Measurements from ENCODE around the gene VAMP4. TPM values are rescaled to one million over a fixed set of nuclear protein-coding genes. Genes with fewer than 3 reads are reported as not detected.
"Not testable (repeated sequence)": the region's sequence is repeated elsewhere in the genome, so short reads cannot be mapped to it uniquely, and the experiment has no call there.

The VAMP4 gene
- total RNA-seq, 4 donors from 2014 or later: 6.0 to 14.3 (median 9.4) TPM

DNA sequence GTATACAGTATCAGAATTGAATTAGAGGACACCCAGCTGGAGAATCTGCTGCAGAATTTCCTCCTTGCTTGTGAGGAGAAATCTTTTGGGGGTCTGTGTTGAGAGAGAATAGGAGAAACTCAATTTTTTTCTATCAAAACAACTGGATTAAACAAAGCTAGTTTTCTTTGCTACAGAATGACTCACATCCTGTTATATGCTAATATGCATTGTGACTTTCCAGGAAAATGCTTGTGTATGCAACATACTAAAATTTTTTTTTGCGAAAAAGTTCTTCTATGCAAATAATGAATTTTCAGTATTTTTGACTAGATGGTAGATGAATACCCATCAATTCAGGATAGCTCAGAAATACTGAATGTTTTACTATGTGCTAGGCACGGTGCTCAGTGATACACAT, 2.2 kb downstream of the VAMP4 start:
- no peaks in the 10 kb centered on the region for H3K9me3 ChIP-seq
- DNase-seq: no peak
- TF ChIP-seq POLR2A (IDR thresholded peaks at IDR 0.05): no peak
- no peak for TF ChIP-seq EP300 (IDR thresholded peaks at IDR 0.05; ENCODE audit: low read depth)
- TF ChIP-seq POLR2AphosphoS5 (IDR thresholded peaks at IDR 0.05): no peak
- TF ChIP-seq, protein P1, sequence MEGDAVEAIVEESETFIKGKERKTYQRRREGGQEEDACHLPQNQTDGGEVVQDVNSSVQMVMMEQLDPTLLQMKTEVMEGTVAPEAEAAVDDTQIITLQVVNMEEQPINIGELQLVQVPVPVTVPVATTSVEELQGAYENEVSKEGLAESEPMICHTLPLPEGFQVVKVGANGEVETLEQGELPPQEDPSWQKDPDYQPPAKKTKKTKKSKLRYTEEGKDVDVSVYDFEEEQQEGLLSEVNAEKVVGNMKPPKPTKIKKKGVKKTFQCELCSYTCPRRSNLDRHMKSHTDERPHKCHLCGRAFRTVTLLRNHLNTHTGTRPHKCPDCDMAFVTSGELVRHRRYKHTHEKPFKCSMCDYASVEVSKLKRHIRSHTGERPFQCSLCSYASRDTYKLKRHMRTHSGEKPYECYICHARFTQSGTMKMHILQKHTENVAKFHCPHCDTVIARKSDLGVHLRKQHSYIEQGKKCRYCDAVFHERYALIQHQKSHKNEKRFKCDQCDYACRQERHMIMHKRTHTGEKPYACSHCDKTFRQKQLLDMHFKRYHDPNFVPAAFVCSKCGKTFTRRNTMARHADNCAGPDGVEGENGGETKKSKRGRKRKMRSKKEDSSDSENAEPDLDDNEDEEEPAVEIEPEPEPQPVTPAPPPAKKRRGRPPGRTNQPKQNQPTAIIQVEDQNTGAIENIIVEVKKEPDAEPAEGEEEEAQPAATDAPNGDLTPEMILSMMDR (IDR thresholded peaks at IDR 0.05): no peak
- 79 to 80% methylated on average over 2 of the region's 2 CpGs for WGBS, 2 donors (ENCODE audit: low coverage in 1 of 2)
- H3K27ac ChIP-seq: no peak overlapping the region
- intact Hi-C loops (cut with DNase I; ENCODE audit: low total_unique reads) (no loop called here), in situ Hi-C loops (cut with MboI; ENCODE audit: low pct_ligation_motif_present in 1 of 4, low pct_unique_long_range_greater_than_20kb in 1 of 4, low sequenced_read_pairs in 3 of 4) (no loop called here)
- H3K27me3 ChIP-seq: no peaks in the 10 kb centered on the region
- H3K4me1 ChIP-seq: peaks cover 10 to 34% (median 15%) of the 10 kb centered on the region in 4 donors
- H3K36me3 ChIP-seq: peaks cover 0 to 24% (median 9%) of the 10 kb centered on the region in 4 donors
- no peak overlapping the region for H3K4me3 ChIP-seq

DNA sequence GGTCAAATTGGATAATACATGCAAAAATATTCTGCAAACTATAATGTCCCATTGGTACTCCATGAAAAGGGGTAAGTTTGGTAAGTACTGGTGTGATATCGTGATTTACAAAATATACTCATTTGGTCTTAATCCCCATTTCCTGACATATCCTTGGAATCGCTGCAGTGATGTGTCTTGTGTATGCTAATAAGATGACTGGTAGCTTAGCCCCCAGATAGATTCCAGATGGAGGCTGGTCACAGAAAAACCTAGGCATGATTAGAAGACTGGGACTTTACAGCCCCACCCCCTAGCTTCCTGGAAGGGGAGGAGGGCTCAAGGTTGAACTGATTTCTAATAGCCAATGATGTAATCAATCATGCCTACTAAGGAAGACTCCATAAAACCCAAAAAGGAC, 3.0 kb downstream of the VAMP4 start:
- peaks cover 10 to 32% (median 14%) of the 10 kb centered on the region in 4 donors for H3K4me1 ChIP-seq
- no peak overlapping the region for H3K4me3 ChIP-seq
- H3K9me3 ChIP-seq: no peaks in the 10 kb centered on the region
- in situ Hi-C loops (cut with MboI; ENCODE audit: low pct_ligation_motif_present in 1 of 4, low pct_unique_long_range_greater_than_20kb in 1 of 4, low sequenced_read_pairs in 3 of 4) (no loop called here), intact Hi-C loops (cut with DNase I; ENCODE audit: low total_unique reads) (no loop called here)
- H3K27ac ChIP-seq: no peak overlapping the region
- H3K36me3 ChIP-seq: peaks cover 0 to 24% (median 9%) of the 10 kb centered on the region in 4 donors
- H3K27me3 ChIP-seq: no peaks in the 10 kb centered on the region
- WGBS, 2 donors (ENCODE audit: low coverage in 1 of 2): 81 to 90% methylated on average over 2 of the region's 2 CpGs
- DNase-seq: no peak
- TF ChIP-seq EP300 (IDR thresholded peaks at IDR 0.05; ENCODE audit: low read depth) (no peak), POLR2AphosphoS5 (IDR thresholded peaks at IDR 0.05) (no peak)

DNA sequence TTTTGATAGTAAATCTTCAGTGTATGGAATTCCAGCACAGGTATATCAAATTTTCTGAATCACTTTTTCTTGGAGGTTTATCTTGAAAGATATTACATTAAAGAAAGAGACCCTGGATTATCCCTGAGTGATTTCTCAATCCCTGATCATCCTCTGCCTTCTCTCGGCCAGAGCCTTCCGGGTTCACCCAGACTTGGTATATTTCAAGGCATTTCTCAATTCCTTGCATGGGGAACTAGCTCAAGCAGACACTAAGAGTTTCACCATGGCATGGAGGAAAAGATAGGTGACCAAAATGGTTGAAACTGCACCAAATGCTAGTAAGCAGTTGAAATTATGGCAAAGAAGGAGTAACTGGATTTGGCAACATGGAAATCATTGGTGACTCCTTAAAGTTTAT, 5.7 kb downstream of the VAMP4 start:
- in situ Hi-C loops (cut with MboI; ENCODE audit: low pct_ligation_motif_present in 1 of 4, low pct_unique_long_range_greater_than_20kb in 1 of 4, low sequenced_read_pairs in 3 of 4) (no loop called here), intact Hi-C loops (cut with DNase I; ENCODE audit: low total_unique reads) (no loop called here)
- H3K27ac ChIP-seq: no peak overlapping the region
- WGBS, 2 donors (ENCODE audit: low coverage in 1 of 2): 78 to 93% methylated on average over 2 of the region's 2 CpGs
- no peak for TF ChIP-seq POLR2A (IDR thresholded peaks at IDR 0.05)
- no peak for TF ChIP-seq EP300 (IDR thresholded peaks at IDR 0.05; ENCODE audit: low read depth)
- TF ChIP-seq, protein P1 (IDR thresholded peaks at IDR 0.05): no peak
- TF ChIP-seq POLR2AphosphoS5 (IDR thresholded peaks at IDR 0.05): no peak
- no peaks in the 10 kb centered on the region for H3K9me3 ChIP-seq
- peaks cover 0 to 19% (median 6%) of the 10 kb centered on the region in 4 donors for H3K4me1 ChIP-seq
- H3K27me3 ChIP-seq: no peaks in the 10 kb centered on the region
- no peak overlapping the region for H3K4me3 ChIP-seq
- peaks cover 0 to 24% (median 9%) of the 10 kb centered on the region in 4 donors for H3K36me3 ChIP-seq
- no peak for DNase-seq

DNA sequence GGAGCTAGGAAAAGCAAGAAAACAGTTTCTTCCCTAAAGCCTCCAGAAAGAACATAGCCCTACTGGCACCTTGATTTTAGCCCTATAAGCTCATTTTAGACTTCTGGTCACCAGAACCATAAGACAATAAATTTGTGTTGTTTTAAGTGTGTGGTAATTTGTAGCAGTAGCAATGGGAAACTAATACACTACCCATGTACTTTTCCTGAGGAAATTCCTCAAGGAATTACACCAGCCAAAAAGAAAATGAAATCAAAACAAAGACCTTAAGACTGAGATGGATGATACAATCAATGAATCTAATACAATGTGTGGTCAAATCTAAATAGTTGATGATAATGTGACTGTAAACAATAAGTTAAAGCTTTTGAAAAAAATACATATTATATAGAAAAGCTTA, 11.8 kb downstream of the VAMP4 start:
- in situ Hi-C loops (cut with MboI; ENCODE audit: low pct_ligation_motif_present in 1 of 4, low pct_unique_long_range_greater_than_20kb in 1 of 4, low sequenced_read_pairs in 3 of 4): no loop called here
- peaks cover 0 to 18% (median 2%) of the 10 kb centered on the region in 4 donors for H3K36me3 ChIP-seq
- intact Hi-C loops (cut with DNase I; ENCODE audit: low total_unique reads): no loop called here
- no peak for DNase-seq
- no peak overlapping the region for H3K27ac ChIP-seq
- peaks cover 0 to 5% (median 0%) of the 10 kb centered on the region in 4 donors for H3K4me1 ChIP-seq
- TF ChIP-seq POLR2A (IDR thresholded peaks at IDR 0.05): no peak
- TF ChIP-seq EP300 (IDR thresholded peaks at IDR 0.05; ENCODE audit: low read depth): no peak
- TF ChIP-seq, protein P1 (IDR thresholded peaks at IDR 0.05): no peak
- H3K9me3 ChIP-seq: no peaks in the 10 kb centered on the region
- no peak overlapping the region for H3K4me3 ChIP-seq
- no peaks in the 10 kb centered on the region for H3K27me3 ChIP-seq

DNA sequence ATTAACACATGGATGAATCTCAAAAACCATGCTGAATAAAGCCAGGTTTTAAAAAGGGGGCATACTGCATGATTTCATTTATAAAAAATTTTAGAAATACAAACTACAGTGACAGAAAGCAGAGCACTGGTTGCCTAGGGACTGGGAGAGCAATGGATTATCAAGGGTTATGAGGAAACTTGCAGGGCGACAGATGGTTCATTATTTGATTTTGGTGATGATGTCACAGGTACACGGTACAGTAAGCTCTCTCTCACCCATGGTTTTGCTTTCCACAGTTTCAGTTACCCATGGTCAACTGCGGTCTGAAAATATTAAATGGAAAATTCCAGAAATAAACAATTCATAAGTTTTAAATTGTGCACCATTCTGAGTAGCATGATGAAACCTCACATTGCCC, 14.1 kb downstream of the VAMP4 start:
- Histone ChIP-seq H3K27me3 (no peaks in the 10 kb centered on the region), H3K27ac (no peak overlapping the region), H3K4me1 (peaks cover 0 to 5% (median 0%) of the 10 kb centered on the region in 4 donors), H3K4me3 (no peak overlapping the region), H3K36me3 (peaks cover 0 to 29% (median 5%) of the 10 kb centered on the region in 4 donors), H3K9me3 (peaks cover 7 to 10% of the 10 kb centered on the region in 2 donors)
- TF ChIP-seq POLR2AphosphoS5 (IDR thresholded peaks at IDR 0.05) (no peak), POLR2A (IDR thresholded peaks at IDR 0.05) (no peak), EP300 (IDR thresholded peaks at IDR 0.05; ENCODE audit: low read depth) (no peak)
- TF ChIP-seq, protein P1 (IDR thresholded peaks at IDR 0.05): no peak
- DNase-seq: no peak
- intact Hi-C loops (cut with DNase I; ENCODE audit: low total_unique reads) (no loop called here), in situ Hi-C loops (cut with MboI; ENCODE audit: low pct_ligation_motif_present in 1 of 4, low pct_unique_long_range_greater_than_20kb in 1 of 4, low sequenced_read_pairs in 3 of 4) (no loop called here)
- 68 to 76% methylated on average over 3 of the region's 3 CpGs for WGBS, 2 donors (ENCODE audit: low coverage in 1 of 2)

DNA sequence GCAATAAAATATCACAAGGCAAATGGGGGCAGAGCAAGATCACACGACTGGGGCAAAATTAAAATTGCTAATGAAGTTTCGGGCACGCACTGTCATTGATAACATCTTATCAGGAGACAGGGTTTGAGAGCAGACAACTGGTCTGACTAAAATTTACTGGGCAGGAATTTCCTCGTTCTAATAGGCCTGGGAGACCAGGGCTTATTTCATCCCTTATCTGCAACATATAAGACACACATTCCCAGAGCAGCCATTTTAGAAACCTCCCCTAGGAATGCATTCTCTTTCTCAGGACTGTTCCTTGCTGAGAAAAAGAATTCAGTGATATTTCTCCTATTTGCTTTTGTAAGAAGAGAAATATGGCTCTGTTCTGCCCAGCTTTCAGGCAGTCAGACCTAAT, 18.7 kb downstream of the VAMP4 start:
- H3K9me3 ChIP-seq: peaks cover 9 to 12% of the 10 kb centered on the region in 2 donors
- WGBS, 2 donors (ENCODE audit: low coverage in 1 of 2): 96 to 97% methylated on average over 4 of the region's 4 CpGs
- H3K27me3 ChIP-seq; H3K4me3 ChIP-seq; intact Hi-C loops (cut with DNase I; ENCODE audit: low total_unique reads); DNase-seq; H3K27ac ChIP-seq; in situ Hi-C loops (cut with MboI; ENCODE audit: low pct_ligation_motif_present in 1 of 4, low pct_unique_long_range_greater_than_20kb in 1 of 4, low sequenced_read_pairs in 3 of 4): not testable (repeated sequence)
- H3K4me1 ChIP-seq: peaks cover 0 to 17% (median 2%) of the 10 kb centered on the region in 4 donors
- H3K36me3 ChIP-seq: peaks cover 0 to 28% (median 5%) of the 10 kb centered on the region in 4 donors

All from transverse colon (tissue), 4 donors.